ENCODE results near the gene HSPB9. TPM values are rescaled to one million over a fixed set of nuclear protein-coding genes. Genes with fewer than 3 reads are reported as not detected.

Gene HSPB9
- polyA plus RNA-seq, 1 donor from 2014 or later: not detected

GRCh38 chr17:42120770-42121769 is 1.5 kb upstream of the HSPB9 start, which contains the start of gene KAT2A:
Gene KAT2A, minus strand, starts transcription at chr17:42121367. Its CDS starts 63 bp downstream, at chr17:42121304.
- H3K4me2 ChIP-seq (ENCODE audit: low read length): peak within 1 kb of the TSS; percentile 59
- TF ChIP-seq RAD21 (conservative IDR thresholded peaks at IDR 0.05) (no peak), EP300 (conservative IDR thresholded peaks at IDR 0.05; ENCODE audit: poor library complexity, severe bottlenecking) (no peak), CTCF (IDR thresholded peaks at IDR 0.05; ENCODE audit: poor library complexity, severe bottlenecking) (no peak), EZH2 (IDR thresholded peaks at IDR 0.05; ENCODE audit: borderline replicate concordance, insufficient read depth, low read length, poor library complexity, severe bottlenecking) (no peak), MXI1 (conservative IDR thresholded peaks at IDR 0.05; ENCODE audit: poor library complexity, severe bottlenecking) (peak; percentile 88), POLR2AphosphoS5 (IDR thresholded peaks at IDR 0.05) (peak; percentile 65), TAF1 (IDR thresholded peaks at IDR 0.05; ENCODE audit: low read depth) (no peak), SMC3 (conservative IDR thresholded peaks at IDR 0.05; ENCODE audit: poor library complexity) (no peak)
- TF ChIP-seq, protein P1, sequence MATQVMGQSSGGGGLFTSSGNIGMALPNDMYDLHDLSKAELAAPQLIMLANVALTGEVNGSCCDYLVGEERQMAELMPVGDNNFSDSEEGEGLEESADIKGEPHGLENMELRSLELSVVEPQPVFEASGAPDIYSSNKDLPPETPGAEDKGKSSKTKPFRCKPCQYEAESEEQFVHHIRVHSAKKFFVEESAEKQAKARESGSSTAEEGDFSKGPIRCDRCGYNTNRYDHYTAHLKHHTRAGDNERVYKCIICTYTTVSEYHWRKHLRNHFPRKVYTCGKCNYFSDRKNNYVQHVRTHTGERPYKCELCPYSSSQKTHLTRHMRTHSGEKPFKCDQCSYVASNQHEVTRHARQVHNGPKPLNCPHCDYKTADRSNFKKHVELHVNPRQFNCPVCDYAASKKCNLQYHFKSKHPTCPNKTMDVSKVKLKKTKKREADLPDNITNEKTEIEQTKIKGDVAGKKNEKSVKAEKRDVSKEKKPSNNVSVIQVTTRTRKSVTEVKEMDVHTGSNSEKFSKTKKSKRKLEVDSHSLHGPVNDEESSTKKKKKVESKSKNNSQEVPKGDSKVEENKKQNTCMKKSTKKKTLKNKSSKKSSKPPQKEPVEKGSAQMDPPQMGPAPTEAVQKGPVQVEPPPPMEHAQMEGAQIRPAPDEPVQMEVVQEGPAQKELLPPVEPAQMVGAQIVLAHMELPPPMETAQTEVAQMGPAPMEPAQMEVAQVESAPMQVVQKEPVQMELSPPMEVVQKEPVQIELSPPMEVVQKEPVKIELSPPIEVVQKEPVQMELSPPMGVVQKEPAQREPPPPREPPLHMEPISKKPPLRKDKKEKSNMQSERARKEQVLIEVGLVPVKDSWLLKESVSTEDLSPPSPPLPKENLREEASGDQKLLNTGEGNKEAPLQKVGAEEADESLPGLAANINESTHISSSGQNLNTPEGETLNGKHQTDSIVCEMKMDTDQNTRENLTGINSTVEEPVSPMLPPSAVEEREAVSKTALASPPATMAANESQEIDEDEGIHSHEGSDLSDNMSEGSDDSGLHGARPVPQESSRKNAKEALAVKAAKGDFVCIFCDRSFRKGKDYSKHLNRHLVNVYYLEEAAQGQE (IDR thresholded peaks at IDR 0.05; ENCODE audit: borderline replicate concordance): no peak

DNA sequence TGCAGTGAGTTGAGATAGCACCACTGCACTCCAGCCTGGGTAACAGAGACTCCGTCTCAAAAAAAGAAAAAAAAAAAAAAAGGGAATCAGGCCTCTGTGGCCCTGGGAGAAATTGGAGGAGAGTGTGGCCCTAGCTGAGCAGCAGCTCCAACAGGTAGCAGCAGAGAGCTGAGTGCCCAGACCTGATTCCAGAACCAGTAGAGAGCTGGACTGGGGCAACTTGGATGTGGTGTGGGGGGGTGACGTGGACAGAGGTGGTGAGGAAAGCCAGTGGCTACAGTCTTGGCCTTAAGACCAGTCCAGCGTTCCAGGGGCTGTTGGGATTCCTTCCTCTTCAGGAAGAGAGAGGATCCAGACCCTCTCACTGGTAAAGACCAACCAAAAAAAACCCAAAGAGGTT is 1.7 kb downstream of the HSPB9 start:
- no peaks in the 10 kb centered on the region for H3K27me3 ChIP-seq (ENCODE audit: insufficient read depth, low read depth, low read length)
- no peaks in the 10 kb centered on the region for H3K36me3 ChIP-seq (ENCODE audit: insufficient read depth, low read length)
- H3K9me3 ChIP-seq (ENCODE audit: low read length): no peaks in the 10 kb centered on the region
- no peak overlapping the region for H2AFZ ChIP-seq (ENCODE audit: low read depth, low read length)
- H3K27ac ChIP-seq (ENCODE audit: low read length): no peak overlapping the region
- no peaks in the 10 kb centered on the region for H3K9me2 ChIP-seq (ENCODE audit: insufficient read depth, low read length)
- TF ChIP-seq TAF1 (IDR thresholded peaks at IDR 0.05; ENCODE audit: low read depth): no peak
- no peak for TF ChIP-seq POLR2AphosphoS5 (IDR thresholded peaks at IDR 0.05)
- TF ChIP-seq CTCF (IDR thresholded peaks at IDR 0.05; ENCODE audit: poor library complexity, severe bottlenecking): no peak
- TF ChIP-seq, protein P1 (IDR thresholded peaks at IDR 0.05; ENCODE audit: borderline replicate concordance): no peak
- no peak for TF ChIP-seq SMC3 (conservative IDR thresholded peaks at IDR 0.05; ENCODE audit: poor library complexity)
- TF ChIP-seq MXI1 (conservative IDR thresholded peaks at IDR 0.05; ENCODE audit: poor library complexity, severe bottlenecking): no peak
- TF ChIP-seq EP300 (conservative IDR thresholded peaks at IDR 0.05; ENCODE audit: poor library complexity, severe bottlenecking): no peak
- TF ChIP-seq EZH2 (IDR thresholded peaks at IDR 0.05; ENCODE audit: borderline replicate concordance, insufficient read depth, low read length, poor library complexity, severe bottlenecking): no peak
- TF ChIP-seq RAD21 (conservative IDR thresholded peaks at IDR 0.05): no peak
- no peaks in the 10 kb centered on the region for H3K79me2 ChIP-seq (replicated peaks; ENCODE audit: insufficient read depth, low read length)
- H4K20me1 ChIP-seq (ENCODE audit: insufficient read depth): no peaks in the 10 kb centered on the region
- H3K9ac ChIP-seq (ENCODE audit: low read length): no peak overlapping the region
- no peak overlapping the region for H3K4me3 ChIP-seq (ENCODE audit: low read length)
- no peak overlapping the region for H3K4me2 ChIP-seq (ENCODE audit: low read length)
- no peaks in the 10 kb centered on the region for H3F3A ChIP-seq (ENCODE audit: insufficient read depth, low read length, poor library complexity, severe bottlenecking)

More at GRCh38 chr17:42120770-42121769, 1.5 kb upstream of the HSPB9 start, which contains the start of gene KAT2A:
- Histone ChIP-seq H3K27ac (ENCODE audit: low read length) (no peak within 1 kb of the TSS), H3K27me3 (ENCODE audit: insufficient read depth, low read depth, low read length) (no peaks in the 10 kb centered on the region), H3K9me3 (ENCODE audit: low read length) (no peaks in the 10 kb centered on the region), H3K9me2 (ENCODE audit: insufficient read depth, low read length) (no peaks in the 10 kb centered on the region), H4K20me1 (ENCODE audit: insufficient read depth) (no peaks in the 10 kb centered on the region), H3K79me2 (replicated peaks; ENCODE audit: insufficient read depth, low read length) (no peaks in the 10 kb centered on the region), H3K36me3 (ENCODE audit: insufficient read depth, low read length) (no peaks in the 10 kb centered on the region), H3K9ac (ENCODE audit: low read length) (peak within 1 kb of the TSS; percentile 68), H2AFZ (ENCODE audit: low read depth, low read length) (peak within 1 kb of the TSS; percentile 45), H3F3A (ENCODE audit: insufficient read depth, low read length, poor library complexity, severe bottlenecking) (no peaks in the 10 kb centered on the region), H3K4me3 (ENCODE audit: low read length) (peak within 1 kb of the TSS; percentile 88)

All from neural cell (in vitro differentiated cells).